H1 (cell line): Measurements from ENCODE around the gene HEATR1. TPM values are rescaled to one million over a fixed set of nuclear protein-coding genes. Genes with fewer than 3 reads are reported as not detected.

Experiments
- CTCF ChIA-PET: fragments of 300-600 bp; sonication (Branson Sonifier 250); formaldehyde crosslinking; loops from one replicate; lab custom pipeline; 2021; ENCODE audit not compliant: partially characterized antibody; lab: Charles Lee
- POLR2A ChIA-PET: fragments of 300-600 bp; sonication (Branson Sonifier 250); formaldehyde crosslinking; loops from one replicate; lab custom pipeline; 2021; ENCODE audit warnings: inconsistent platforms; ENCODE audit not compliant: partially characterized antibody; lab: Charles Lee
- DNase-seq, 2 experiments: peaks; one replicate each; pipeline versions ENCODE4 v3.0.0 to v3.0.0-alpha.2; 2010 to 2022; ENCODE audit warnings: low spot score in 2 of 2, low read depth in 1 of 2, mixed read lengths in 1 of 2
- FAIRE-seq: peaks from 2 replicates; lab custom pipeline; 2011; peaks lifted over from hg19 to GRCh38; lab: Jason Lieb, UNC
- H2AFZ ChIP-seq: 2 replicates; pipeline ENCODE4 v1.8.1; 2012; ENCODE audit warnings: low read length, inconsistent platforms
- H2AK5ac ChIP-seq: 2 replicates; pipeline ENCODE4 v1.6.1; 2013; ENCODE audit warnings: low read depth, low read length
- H2BK120ac ChIP-seq: replicated peaks from 2 replicates; pipeline ENCODE3; 2013; ENCODE audit warnings: low read depth, low read length, inconsistent platforms
- H2BK12ac ChIP-seq: 2 replicates; pipeline ENCODE4 v1.6.1; 2013; ENCODE audit warnings: low read depth, low read length
- H2BK15ac ChIP-seq: 2 replicates; pipeline ENCODE4 v1.6.1; 2013; ENCODE audit warnings: low read length
- H2BK20ac ChIP-seq: 2 replicates; pipeline ENCODE4 v1.6.1; 2013; ENCODE audit warnings: low read length
- H2BK5ac ChIP-seq: 2 replicates; pipeline ENCODE4 v1.6.1; 2013; ENCODE audit warnings: low read depth, low read length
- H3K14ac ChIP-seq: 2 replicates; pipeline ENCODE4 v1.6.1; 2013; ENCODE audit warnings: inconsistent platforms; ENCODE audit not compliant: insufficient read length
- H3K18ac ChIP-seq: 2 replicates; pipeline ENCODE4 v1.6.1; 2013; ENCODE audit warnings: low read length; ENCODE audit errors: extremely low read depth
- H3K23ac ChIP-seq: 2 replicates; pipeline ENCODE4 v1.6.1; 2013; ENCODE audit warnings: inconsistent platforms; ENCODE audit not compliant: insufficient read length
- H3K23me2 ChIP-seq: 2 replicates; pipeline ENCODE4 v1.6.1; 2013; ENCODE audit warnings: low read depth, low read length
- H3K27ac ChIP-seq: 2 replicates; pipeline ENCODE4 v1.6.1; 2011; ENCODE audit warnings: low read depth, low read length, inconsistent platforms
- H3K27me3 ChIP-seq, 4 experiments: replicated peaks in 1 of 4; 1 replicate in 1 of 4; 2 replicates in 3 of 4; pipeline versions ENCODE4 v1.6.1 to v1.8.1; 2011 to 2013; ENCODE audit warnings: low read length in 3 of 4, mild to moderate bottlenecking in 3 of 4, inconsistent platforms in 2 of 4, mixed read lengths in 2 of 4, moderate library complexity in 1 of 4; ENCODE audit not compliant: control insufficient read depth in 3 of 4, insufficient read depth in 3 of 4; ENCODE audit errors: extremely low read depth in 1 of 4
- H3K36me3 ChIP-seq, 4 experiments: 2 replicates each; pipeline versions ENCODE4 v1.6.1 to v1.8.1; 2011 to 2013; ENCODE audit warnings: mild to moderate bottlenecking in 4 of 4, low read length in 3 of 4, moderate library complexity in 2 of 4, control low read depth in 1 of 4, inconsistent platforms in 1 of 4; ENCODE audit not compliant: insufficient read depth in 4 of 4, control insufficient read depth in 2 of 4
- H3K4ac ChIP-seq: replicated peaks from 2 replicates; pipeline ENCODE3; 2013; ENCODE audit warnings: low read length, low read depth, mixed read lengths, inconsistent platforms; ENCODE audit not compliant: insufficient read length
- H3K4me1 ChIP-seq, 4 experiments: replicated peaks in 1 of 4; 1 replicate in 1 of 4; 2 replicates in 3 of 4; pipeline versions ENCODE4 v1.6.1 to v1.8.1; 2011 to 2013; ENCODE audit warnings: low read length in 3 of 4, inconsistent platforms in 2 of 4, mixed read lengths in 1 of 4; ENCODE audit not compliant: insufficient read depth in 4 of 4, control insufficient read depth in 3 of 4
- H3K4me2 ChIP-seq, 2 experiments: 2 replicates each; pipeline versions ENCODE4 v1.6.1 to v1.8.1; 2011 to 2013; ENCODE audit warnings: low read depth in 2 of 2, low read length in 2 of 2, control low read depth in 1 of 2, inconsistent platforms in 1 of 2, mild to moderate bottlenecking in 1 of 2; ENCODE audit not compliant: insufficient read depth in 1 of 2
- H3K4me3 ChIP-seq, 4 experiments: fragments of 200-600, 300-600 bp in 1 of 4; sonication (generic), shearing (Covaris generic), sonication (Bioruptor Twin) in 1 of 4; 2 replicates each; pipeline versions ENCODE4 v1.5.1 to v1.8.1; 2011 to 2016; ENCODE audit warnings: low read length in 4 of 4, low read depth in 3 of 4, control low read depth in 2 of 4, inconsistent platforms in 2 of 4, mild to moderate bottlenecking in 2 of 4, mixed read lengths in 1 of 4, moderate library complexity in 1 of 4; ENCODE audit not compliant: insufficient read depth in 2 of 4; ENCODE audit errors: extremely low read depth in 1 of 4
- H3K56ac ChIP-seq: replicated peaks from 2 replicates; pipeline ENCODE3; 2013; ENCODE audit warnings: low read depth, mild to moderate bottlenecking, mixed read lengths, low read length, inconsistent platforms; ENCODE audit not compliant: insufficient read length
- H3K79me1 ChIP-seq: 2 replicates; pipeline ENCODE4 v1.6.1; 2013; ENCODE audit warnings: low read depth, low read length, control low read depth
- H3K79me2 ChIP-seq, 2 experiments: 2 replicates each; pipeline versions ENCODE4 v1.6.1 to v1.8.1; 2012 to 2013; ENCODE audit warnings: low read length in 2 of 2, mild to moderate bottlenecking in 2 of 2, inconsistent platforms in 1 of 2; ENCODE audit not compliant: insufficient read depth in 2 of 2, control insufficient read depth in 1 of 2
- H3K9ac ChIP-seq, 4 experiments: replicated peaks in 1 of 4; 1 replicate in 1 of 4; 2 replicates in 3 of 4; pipeline versions ENCODE4 v1.6.1 to v1.8.1; 2011 to 2013; ENCODE audit warnings: low read depth in 3 of 4, low read length in 3 of 4, control low read depth in 2 of 4, mild to moderate bottlenecking in 2 of 4, moderate library complexity in 2 of 4, inconsistent platforms in 1 of 4; ENCODE audit errors: extremely low read depth in 1 of 4
- H3K9me3 ChIP-seq, 2 experiments: 2 replicates each; pipeline versions ENCODE4 v1.6.1 to v1.8.1; 2012 to 2013; ENCODE audit warnings: mild to moderate bottlenecking in 2 of 2, moderate library complexity in 2 of 2, control low read depth in 1 of 2, inconsistent platforms in 1 of 2, low read depth in 1 of 2, low read length in 1 of 2, mixed read lengths in 1 of 2; ENCODE audit not compliant: insufficient read depth in 2 of 2
- H4K20me1 ChIP-seq, 2 experiments: replicated peaks in 1 of 2; 2 replicates each; pipeline versions ENCODE3 to v1.8.1; 2011 to 2013; ENCODE audit warnings: inconsistent platforms in 2 of 2, low read length in 2 of 2, mild to moderate bottlenecking in 1 of 2; ENCODE audit not compliant: insufficient read depth in 2 of 2, control insufficient read depth in 1 of 2
- H4K5ac ChIP-seq: 2 replicates; pipeline ENCODE4 v1.6.1; 2013; ENCODE audit warnings: low read length, low read depth, mixed read lengths, inconsistent platforms; ENCODE audit not compliant: insufficient read length
- H4K8ac ChIP-seq: 2 replicates; pipeline ENCODE4 v1.8.0; 2013; ENCODE audit warnings: mild to moderate bottlenecking, moderate library complexity, low read length, inconsistent platforms; ENCODE audit not compliant: insufficient read depth; ENCODE audit errors: extremely low read depth
- H4K91ac ChIP-seq: replicated peaks from 2 replicates; pipeline ENCODE3; 2013; ENCODE audit warnings: low read length, mixed read lengths, inconsistent platforms; ENCODE audit not compliant: insufficient read length
- ASH2L ChIP-seq: fragments of 200-600, 300-600 bp; sonication (generic); IDR thresholded peaks from one replicate; pipeline ENCODE4 v1.7.1; 2017; ENCODE audit warnings: low read length
- CTBP2 ChIP-seq: IDR thresholded peaks from 2 replicates; pipeline ENCODE4 v1.7.0; 2011; ENCODE audit warnings: borderline replicate concordance, mild to moderate bottlenecking, moderate library complexity, mixed read lengths, low read length; ENCODE audit not compliant: insufficient read depth, insufficient read length
- E2F6 ChIP-seq: IDR thresholded peaks from 2 replicates; pipeline ENCODE4 v1.6.1; 2012; ENCODE audit warnings: inconsistent platforms
- HDAC2 ChIP-seq, 2 experiments: fragments of 300-600 bp in 1 of 2; sonication (generic) in 1 of 2; IDR thresholded peaks; 2 replicates each; pipeline ENCODE4 v1.6.1; 2011 to 2012; ENCODE audit warnings: low read depth in 2 of 2, low read length in 2 of 2, mild to moderate bottlenecking in 2 of 2, moderate library complexity in 2 of 2, borderline replicate concordance in 1 of 2, inconsistent platforms in 1 of 2
- POLR2A ChIP-seq, 2 experiments: IDR thresholded peaks; 1 replicate in 1 of 2; 2 replicates in 1 of 2; pipeline ENCODE4 v1.6.1; 2011; ENCODE audit warnings: low read depth in 2 of 2, low read length in 2 of 2, mild to moderate bottlenecking in 2 of 2; ENCODE audit errors: control extremely low read depth in 1 of 2
- POU5F1 ChIP-seq: IDR thresholded peaks from 2 replicates; pipeline ENCODE4 v1.6.1; 2011; ENCODE audit warnings: low read depth, mild to moderate bottlenecking, low read length, moderate library complexity
- RNF2 ChIP-seq: fragments of 200-900, 300-1000 bp; sonication (generic); IDR thresholded peaks from 2 replicates; pipeline ENCODE4 v1.7.1; 2016; ENCODE audit warnings: borderline replicate concordance, low read depth, mild to moderate bottlenecking, antibody characterized with exemption, low read length; ENCODE audit not compliant: poor library complexity, severe bottlenecking; ENCODE audit errors: missing control alignments
- WGBS, 2 experiments: shearing (Covaris generic) in 1 of 2; methylation state at CpG; one replicate each; pipeline versions ENCODE4 v1.1.6 to v1.1.7; 2013 to 2015; ENCODE audit warnings: low lambda C conversion rate in 2 of 2, mixed read lengths in 2 of 2, inconsistent platforms in 1 of 2, low coverage in 1 of 2, missing lambda C conversion rate in 1 of 2; ENCODE audit not compliant: insufficient replicate concordance in 2 of 2, insufficient coverage in 1 of 2, insufficient read length in 1 of 2; ENCODE audit errors: extremely low coverage in 1 of 2, missing lambda C conversion rate in 1 of 2; 5-methylcytosine and 5-hydroxymethylcytosine counted together
- polyA plus RNA-seq, 7 experiments: library from polyadenylated mRNA; depleted of rRNA in 3 of 7; stranded (reverse) in 5 of 7; unstranded in 2 of 7; fragments of >200 nt in 5 of 7; fragments of 200-250 nt in 2 of 7; gene quantifications; 1 replicate in 5 of 7; 2 replicates in 1 of 7; 4 replicates in 1 of 7; pipeline versions ENCODE4 v1.2.1 to v1.2.3, GENCODE V29; 2011 to 2013; ENCODE audit warnings: missing spikeins in 2 of 7, mixed read lengths in 2 of 7
- total RNA-seq: library from RNA; stranded (reverse); fragmentation: NEBNext Ultra II Directional; extraction: Animal tissue kit (Norgen Biotek cat#: 25700); gene quantifications from 2 replicates; pipeline ENCODE4 v1.2.1, GENCODE V29; 2021

Gene HEATR1
- total and polyA plus RNA-seq, 2 of the 8 experiments (the other 6 are each of a cell fraction or from before 2014, with no cell fraction given) = 13.0 to 95.8 TPM

GRCh38 chr1:236645016-236645680, 40.8 kb upstream of the HEATR1 start:
- Histone ChIP-seq H3K18ac (no peak overlapping the region), H3K4me3 (no peak overlapping the region), H3K79me2 (no peaks in the 10 kb centered on the region), H4K8ac (no peak overlapping the region), H2BK120ac (no peak overlapping the region), H2AK5ac (no peak overlapping the region), H3K4me2 (no peak overlapping the region), H3K36me3 (no peaks in the 10 kb centered on the region), H4K20me1 (no peaks in the 10 kb centered on the region), H2BK12ac (no peak overlapping the region), H3K9ac (no peak overlapping the region), H3K9me3 (no peaks in the 10 kb centered on the region), H2BK5ac (no peak overlapping the region), H3K79me1 (no peaks in the 10 kb centered on the region), H3K56ac (no peak overlapping the region), H3K4ac (no peak overlapping the region), H2BK15ac (no peak overlapping the region), H4K91ac (no peak overlapping the region), H3K23me2 (no peaks in the 10 kb centered on the region), H3K27me3 (peaks cover 0 to 1% (median 0%) of the 10 kb centered on the region in 4 experiments; a peak in 1 of 7 replicates), H3K14ac (no peak overlapping the region), H4K5ac (no peak overlapping the region), H2AFZ (no peak overlapping the region), H3K27ac (no peak overlapping the region), H3K23ac (no peak overlapping the region), H2BK20ac (no peak overlapping the region), H3K4me1 (no peaks in the 10 kb centered on the region)
- WGBS, 2 experiments = 88% methylated on average over 5 of the region's 5 CpGs; no CpG with 5 or more reads in 1 of the 2 experiments
- FAIRE-seq (no peak), DNase-seq (no peak)
- TF ChIP-seq POU5F1 (no peak), E2F6 (no peak), RNF2 (no peak), ASH2L (no peak), HDAC2 (IDR thresholded peaks at IDR 0.05; ENCODE audit: borderline replicate concordance in 1 of 2, low read depth in 2 of 2, low read length in 2 of 2) (no peak), CTBP2 (no peak), POLR2A (IDR thresholded peaks at IDR 0.05; ENCODE audit: control extremely low read depth in 1 of 2, low read depth in 2 of 2, low read length in 2 of 2) (no peak)
- POLR2A ChIA-PET = no interaction called here
- CTCF ChIA-PET = interaction anchor here (0.6 kb wide), 1 partner anchor 10 kb away, joined by 3 read pairs; no protein-coding TSS in a partner anchor
